ENCODE results near the gene NDUFAF8. TPM values are rescaled to one million over a fixed set of nuclear protein-coding genes. Genes with fewer than 3 reads are reported as not detected.

NDUFAF8 gene
- total RNA-seq, 1 donor from 2014 or later: 47.6 TPM

- Mint-ChIP-seq H3K4me3 (no peak overlapping the region), H3K4me1 (peaks cover 3% of the 10 kb centered on the region), H3K9me3 (no peaks in the 10 kb centered on the region), H3K36me3 (peaks cover 13% of the 10 kb centered on the region), H3K27ac (no peak overlapping the region), H3K27me3 (ENCODE audit: low read depth) (no peaks in the 10 kb centered on the region)
- no peak for TF ChIP-seq CTCF (IDR thresholded peaks at IDR 0.05; ENCODE audit: unreplicated experiment)
- DNase-seq (ENCODE audit: low spot score in 2 of 2, unreplicated experiment in 2 of 2): no peak
Observed at GRCh38 chr17:81286491-81287145, 47.5 kb downstream of the NDUFAF8 start.

DNA sequence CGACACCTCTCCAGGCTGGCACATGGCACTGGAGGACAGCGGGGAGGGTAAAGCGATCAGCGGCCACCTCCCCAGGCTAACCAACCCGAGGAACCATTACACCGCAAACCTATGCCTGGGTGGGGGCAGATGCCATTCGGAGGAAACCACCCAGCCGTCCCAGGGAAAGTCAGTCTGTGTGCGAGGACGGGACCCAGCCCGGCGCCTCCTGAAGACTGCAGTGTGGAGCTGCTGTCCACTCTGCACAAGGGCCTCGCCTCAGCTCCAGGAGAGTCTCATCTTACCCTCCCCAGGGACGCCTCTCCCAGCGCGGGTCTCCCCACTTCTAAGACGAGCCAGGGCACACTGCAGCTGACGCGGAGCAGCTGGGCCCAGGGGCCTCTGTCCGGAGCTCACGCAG lies 48.0 kb downstream of the NDUFAF8 start:
- H3K4me3 Mint-ChIP-seq: no peak overlapping the region
- no peak overlapping the region for H3K27ac Mint-ChIP-seq
- peaks cover 4% of the 10 kb centered on the region for H3K4me1 Mint-ChIP-seq
- TF ChIP-seq CTCF (IDR thresholded peaks at IDR 0.05; ENCODE audit: unreplicated experiment): no peak
- no peaks in the 10 kb centered on the region for H3K9me3 Mint-ChIP-seq
- peaks cover 13% of the 10 kb centered on the region for H3K36me3 Mint-ChIP-seq
- DNase-seq (ENCODE audit: low spot score in 2 of 2, unreplicated experiment in 2 of 2): no peak
- no peaks in the 10 kb centered on the region for H3K27me3 Mint-ChIP-seq (ENCODE audit: low read depth)

DNA sequence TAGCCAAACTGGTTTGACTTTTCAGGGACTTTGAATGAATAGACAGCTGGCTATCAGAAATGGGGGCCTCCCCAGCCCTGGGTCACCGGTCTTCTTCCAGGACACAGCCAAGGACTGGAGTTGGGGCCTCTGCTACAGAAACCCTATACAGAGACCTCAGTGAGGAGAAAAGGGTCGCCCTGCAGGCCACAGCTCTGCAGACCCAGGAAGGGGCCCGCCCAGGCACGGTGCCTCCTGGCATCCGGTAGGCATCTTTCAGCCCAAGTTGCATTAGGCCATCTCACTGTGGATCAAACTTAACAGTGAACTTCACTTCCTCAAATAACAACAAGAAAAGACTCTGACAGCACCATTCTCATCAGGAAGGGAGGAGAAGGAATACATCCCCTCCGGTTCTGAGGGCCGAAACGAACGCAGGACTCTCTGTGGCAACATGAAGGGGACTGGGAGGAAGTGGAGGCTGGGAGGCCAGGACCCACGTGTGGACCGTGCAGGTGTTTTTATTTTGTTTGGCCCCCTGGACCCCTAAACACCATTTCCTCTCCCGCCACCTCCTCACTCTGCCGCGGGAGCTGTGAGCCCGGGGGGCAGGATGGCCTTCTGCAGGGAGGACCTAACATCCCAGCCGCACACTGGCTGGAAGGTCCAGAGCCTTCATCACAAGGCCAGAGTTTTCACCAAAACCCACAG lies 48.8 kb downstream of the NDUFAF8 start:
- TF ChIP-seq CTCF (IDR thresholded peaks at IDR 0.05; ENCODE audit: unreplicated experiment): no peak
- no peak for DNase-seq (ENCODE audit: low spot score in 2 of 2, unreplicated experiment in 2 of 2)
- Mint-ChIP-seq H3K9me3 (no peaks in the 10 kb centered on the region), H3K27ac (no peak overlapping the region), H3K4me3 (no peak overlapping the region), H3K36me3 (peaks cover 13% of the 10 kb centered on the region), H3K4me1 (peaks cover 8% of the 10 kb centered on the region), H3K27me3 (ENCODE audit: low read depth) (no peaks in the 10 kb centered on the region)

- Mint-ChIP-seq H3K4me1 (peaks cover 10% of the 10 kb centered on the region), H3K27me3 (ENCODE audit: low read depth) (no peaks in the 10 kb centered on the region), H3K27ac (no peak overlapping the region), H3K36me3 (peaks cover 13% of the 10 kb centered on the region), H3K4me3 (no peak overlapping the region), H3K9me3 (no peaks in the 10 kb centered on the region)
- no peak for DNase-seq (ENCODE audit: low spot score in 2 of 2, unreplicated experiment in 2 of 2)
- no peak for TF ChIP-seq CTCF (IDR thresholded peaks at IDR 0.05; ENCODE audit: unreplicated experiment)
Observed at GRCh38 chr17:81288715-81289114, 49.6 kb downstream of the NDUFAF8 start.

GRCh38 chr17:81289627-81290026 lies 50.5 kb downstream of the NDUFAF8 start:
- H3K27me3 Mint-ChIP-seq (ENCODE audit: low read depth): no peaks in the 10 kb centered on the region
- no peaks in the 10 kb centered on the region for H3K9me3 Mint-ChIP-seq
- H3K27ac Mint-ChIP-seq: no peak overlapping the region
- H3K36me3 Mint-ChIP-seq: peaks cover 11% of the 10 kb centered on the region
- TF ChIP-seq CTCF (IDR thresholded peaks at IDR 0.05; ENCODE audit: unreplicated experiment): no peak
- no peak for DNase-seq (ENCODE audit: low spot score in 2 of 2, unreplicated experiment in 2 of 2)
- H3K4me3 Mint-ChIP-seq: no peak overlapping the region
- peaks cover 17% of the 10 kb centered on the region for H3K4me1 Mint-ChIP-seq

Measured in mesothelial cell of epicardium (in vitro differentiated cells).